Measurements from ENCODE around the gene GALNS. TPM values are rescaled to one million over a fixed set of nuclear protein-coding genes. Genes with fewer than 3 reads are reported as not detected.

GALNS gene
- total and polyA plus RNA-seq, 2 of the 13 experiments (the other 11 are each of a cell fraction or from before 2014, with no cell fraction given): 9.2 to 9.8 TPM

DNA sequence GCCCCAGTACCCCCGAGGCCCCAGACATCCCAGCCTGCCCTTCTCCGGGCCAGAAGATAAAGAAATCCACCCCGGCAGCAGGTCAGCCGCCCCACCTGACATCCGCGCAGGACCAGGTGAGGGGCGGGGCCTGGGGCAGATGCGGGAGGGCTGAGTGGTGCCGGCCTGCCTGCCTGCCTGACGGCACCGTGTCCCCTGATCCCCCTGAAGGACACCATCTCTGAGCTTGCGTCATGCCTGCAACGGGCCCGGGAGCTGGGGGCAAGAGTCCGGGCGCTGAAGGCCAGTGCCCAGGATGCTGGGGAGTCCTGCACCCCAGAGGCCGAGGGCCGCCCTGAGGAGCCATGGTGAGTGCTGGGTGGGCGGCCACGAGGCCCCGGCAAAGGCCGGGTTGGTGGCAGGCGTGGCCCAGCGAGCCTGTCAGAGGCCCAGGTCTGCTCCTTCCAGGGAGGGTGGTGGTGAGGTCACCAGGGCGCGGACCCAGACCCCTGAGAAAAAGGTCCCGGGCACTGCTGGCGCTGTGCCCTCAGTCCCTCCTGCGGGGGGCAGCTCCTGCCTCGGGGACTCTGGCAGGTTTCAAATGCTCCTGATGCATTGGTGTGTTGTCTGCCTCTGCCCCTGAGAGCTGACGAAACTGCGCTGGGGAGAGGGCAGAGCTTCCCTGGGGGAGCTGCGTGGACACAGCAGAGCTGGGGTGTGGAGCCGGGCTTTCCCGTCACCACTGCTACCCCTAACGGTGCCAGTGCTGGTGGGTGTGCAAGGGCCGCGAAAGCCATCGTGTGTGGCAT is 52.0 kb downstream of the GALNS start (continued):
- TF ChIP-seq CEBPB (IDR thresholded peaks at IDR 0.05; ENCODE audit: borderline replicate concordance, low read depth, low read length): peak; percentile 89
- TF ChIP-seq ZNF563 (CRISPR knock-in tag; IDR thresholded peaks at IDR 0.05): 0 out of 2 replicates have a peak, but pooled peaks have one; percentile 28
- TF ChIP-seq, protein P1, sequence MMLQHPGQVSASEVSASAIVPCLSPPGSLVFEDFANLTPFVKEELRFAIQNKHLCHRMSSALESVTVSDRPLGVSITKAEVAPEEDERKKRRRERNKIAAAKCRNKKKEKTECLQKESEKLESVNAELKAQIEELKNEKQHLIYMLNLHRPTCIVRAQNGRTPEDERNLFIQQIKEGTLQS (CRISPR knock-in tag; IDR thresholded peaks at IDR 0.05): peak; percentile 84
- TF ChIP-seq MYC (CRISPR knock-in tag; IDR thresholded peaks at IDR 0.05; ENCODE audit: borderline replicate concordance): peak; percentile 60; the same call in 1 of the 2 replicates
- TF ChIP-seq, protein P2, sequence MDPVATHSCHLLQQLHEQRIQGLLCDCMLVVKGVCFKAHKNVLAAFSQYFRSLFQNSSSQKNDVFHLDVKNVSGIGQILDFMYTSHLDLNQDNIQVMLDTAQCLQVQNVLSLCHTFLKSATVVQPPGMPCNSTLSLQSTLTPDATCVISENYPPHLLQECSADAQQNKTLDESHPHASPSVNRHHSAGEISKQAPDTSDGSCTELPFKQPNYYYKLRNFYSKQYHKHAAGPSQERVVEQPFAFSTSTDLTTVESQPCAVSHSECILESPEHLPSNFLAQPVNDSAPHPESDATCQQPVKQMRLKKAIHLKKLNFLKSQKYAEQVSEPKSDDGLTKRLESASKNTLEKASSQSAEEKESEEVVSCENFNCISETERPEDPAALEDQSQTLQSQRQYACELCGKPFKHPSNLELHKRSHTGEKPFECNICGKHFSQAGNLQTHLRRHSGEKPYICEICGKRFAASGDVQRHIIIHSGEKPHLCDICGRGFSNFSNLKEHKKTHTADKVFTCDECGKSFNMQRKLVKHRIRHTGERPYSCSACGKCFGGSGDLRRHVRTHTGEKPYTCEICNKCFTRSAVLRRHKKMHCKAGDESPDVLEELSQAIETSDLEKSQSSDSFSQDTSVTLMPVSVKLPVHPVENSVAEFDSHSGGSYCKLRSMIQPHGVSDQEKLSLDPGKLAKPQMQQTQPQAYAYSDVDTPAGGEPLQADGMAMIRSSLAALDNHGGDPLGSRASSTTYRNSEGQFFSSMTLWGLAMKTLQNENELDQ (CRISPR knock-in tag; IDR thresholded peaks at IDR 0.05; ENCODE audit: borderline replicate concordance): no peak
- TF ChIP-seq, protein P3, sequence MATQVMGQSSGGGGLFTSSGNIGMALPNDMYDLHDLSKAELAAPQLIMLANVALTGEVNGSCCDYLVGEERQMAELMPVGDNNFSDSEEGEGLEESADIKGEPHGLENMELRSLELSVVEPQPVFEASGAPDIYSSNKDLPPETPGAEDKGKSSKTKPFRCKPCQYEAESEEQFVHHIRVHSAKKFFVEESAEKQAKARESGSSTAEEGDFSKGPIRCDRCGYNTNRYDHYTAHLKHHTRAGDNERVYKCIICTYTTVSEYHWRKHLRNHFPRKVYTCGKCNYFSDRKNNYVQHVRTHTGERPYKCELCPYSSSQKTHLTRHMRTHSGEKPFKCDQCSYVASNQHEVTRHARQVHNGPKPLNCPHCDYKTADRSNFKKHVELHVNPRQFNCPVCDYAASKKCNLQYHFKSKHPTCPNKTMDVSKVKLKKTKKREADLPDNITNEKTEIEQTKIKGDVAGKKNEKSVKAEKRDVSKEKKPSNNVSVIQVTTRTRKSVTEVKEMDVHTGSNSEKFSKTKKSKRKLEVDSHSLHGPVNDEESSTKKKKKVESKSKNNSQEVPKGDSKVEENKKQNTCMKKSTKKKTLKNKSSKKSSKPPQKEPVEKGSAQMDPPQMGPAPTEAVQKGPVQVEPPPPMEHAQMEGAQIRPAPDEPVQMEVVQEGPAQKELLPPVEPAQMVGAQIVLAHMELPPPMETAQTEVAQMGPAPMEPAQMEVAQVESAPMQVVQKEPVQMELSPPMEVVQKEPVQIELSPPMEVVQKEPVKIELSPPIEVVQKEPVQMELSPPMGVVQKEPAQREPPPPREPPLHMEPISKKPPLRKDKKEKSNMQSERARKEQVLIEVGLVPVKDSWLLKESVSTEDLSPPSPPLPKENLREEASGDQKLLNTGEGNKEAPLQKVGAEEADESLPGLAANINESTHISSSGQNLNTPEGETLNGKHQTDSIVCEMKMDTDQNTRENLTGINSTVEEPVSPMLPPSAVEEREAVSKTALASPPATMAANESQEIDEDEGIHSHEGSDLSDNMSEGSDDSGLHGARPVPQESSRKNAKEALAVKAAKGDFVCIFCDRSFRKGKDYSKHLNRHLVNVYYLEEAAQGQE (IDR thresholded peaks at IDR 0.05; ENCODE audit: borderline replicate concordance in 1 of 2, low read depth in 1 of 2, low read length in 2 of 2): no peak
- TF ChIP-seq ZFP36 (IDR thresholded peaks at IDR 0.05; ENCODE audit: borderline replicate concordance, low read depth, low read length, partially characterized antibody): no peak
- TF ChIP-seq, protein P4, sequence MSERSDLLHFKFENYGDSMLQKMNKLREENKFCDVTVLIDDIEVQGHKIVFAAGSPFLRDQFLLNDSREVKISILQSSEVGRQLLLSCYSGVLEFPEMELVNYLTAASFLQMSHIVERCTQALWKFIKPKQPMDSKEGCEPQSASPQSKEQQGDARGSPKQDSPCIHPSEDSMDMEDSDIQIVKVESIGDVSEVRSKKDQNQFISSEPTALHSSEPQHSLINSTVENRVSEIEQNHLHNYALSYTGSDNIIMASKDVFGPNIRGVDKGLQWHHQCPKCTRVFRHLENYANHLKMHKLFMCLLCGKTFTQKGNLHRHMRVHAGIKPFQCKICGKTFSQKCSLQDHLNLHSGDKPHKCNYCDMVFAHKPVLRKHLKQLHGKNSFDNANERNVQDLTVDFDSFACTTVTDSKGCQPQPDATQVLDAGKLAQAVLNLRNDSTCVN (CRISPR knock-in tag; IDR thresholded peaks at IDR 0.05; ENCODE audit: borderline replicate concordance): 0 out of 2 replicates have a peak, but pooled peaks have one; percentile 10
- peak; percentile 15 for TF ChIP-seq AKAP8 (CRISPR knock-in tag; IDR thresholded peaks at IDR 0.05)
- 0 out of 2 replicates have a peak, but pooled peaks have one; percentile 16 for TF ChIP-seq SETDB1 (CRISPR knock-in tag; IDR thresholded peaks at IDR 0.05; ENCODE audit: borderline replicate concordance)
- TF ChIP-seq RFX3 (CRISPR knock-in tag; IDR thresholded peaks at IDR 0.05): no peak
- no peak for TF ChIP-seq MAFK (conservative IDR thresholded peaks at IDR 0.05 in 1 of 2, IDR thresholded peaks at IDR 0.05 in 1 of 2; ENCODE audit: low read length in 2 of 2)
- TF ChIP-seq ARNT2 (CRISPR knock-in tag; IDR thresholded peaks at IDR 0.05; ENCODE audit: low read depth): peak; percentile 66; the same call in 1 of the 2 replicates
- TF ChIP-seq GZF1 (CRISPR knock-in tag; IDR thresholded peaks at IDR 0.05): peak; percentile 94
